GM06990 (cell line): Measurements from ENCODE around the gene SRRM3.
A peak's percentile ranks its signal among the peaks of the same experiment; 100 is the strongest.
"Not testable (repeated sequence)": the region's sequence is repeated elsewhere in the genome, so short reads cannot be mapped to it uniquely, and the experiment has no call there.

Experiments
- DNase-seq: peaks from one replicate; pipeline ENCODE4 v3.0.0-alpha.2; 2011; ENCODE audit not compliant: insufficient read length; ENCODE audit errors: extremely low read depth
- H3K27me3 ChIP-seq: replicated peaks from 2 replicates; pipeline ENCODE4 v1.6.0; 2011; ENCODE audit warnings: low read length; ENCODE audit not compliant: control insufficient read depth, insufficient read depth
- H3K36me3 ChIP-seq: 2 replicates; pipeline ENCODE4 v1.5.1; 2011; ENCODE audit warnings: low read length; ENCODE audit not compliant: control insufficient read depth, insufficient read depth
- H3K4me3 ChIP-seq: replicated peaks from 2 replicates; pipeline ENCODE4 v1.5.1; 2011; ENCODE audit warnings: low read depth, mild to moderate bottlenecking, control low read depth, low read length
- TF ChIP-seq, protein P1 (sequence below): IDR thresholded peaks from 2 replicates; pipeline ENCODE4 v1.5.1; 2011; ENCODE audit warnings: low read length, control low read depth, mild to moderate bottlenecking, inconsistent platforms; ENCODE audit not compliant: insufficient read depth, poor library complexity, severe bottlenecking

SRRM3 gene, protein sequence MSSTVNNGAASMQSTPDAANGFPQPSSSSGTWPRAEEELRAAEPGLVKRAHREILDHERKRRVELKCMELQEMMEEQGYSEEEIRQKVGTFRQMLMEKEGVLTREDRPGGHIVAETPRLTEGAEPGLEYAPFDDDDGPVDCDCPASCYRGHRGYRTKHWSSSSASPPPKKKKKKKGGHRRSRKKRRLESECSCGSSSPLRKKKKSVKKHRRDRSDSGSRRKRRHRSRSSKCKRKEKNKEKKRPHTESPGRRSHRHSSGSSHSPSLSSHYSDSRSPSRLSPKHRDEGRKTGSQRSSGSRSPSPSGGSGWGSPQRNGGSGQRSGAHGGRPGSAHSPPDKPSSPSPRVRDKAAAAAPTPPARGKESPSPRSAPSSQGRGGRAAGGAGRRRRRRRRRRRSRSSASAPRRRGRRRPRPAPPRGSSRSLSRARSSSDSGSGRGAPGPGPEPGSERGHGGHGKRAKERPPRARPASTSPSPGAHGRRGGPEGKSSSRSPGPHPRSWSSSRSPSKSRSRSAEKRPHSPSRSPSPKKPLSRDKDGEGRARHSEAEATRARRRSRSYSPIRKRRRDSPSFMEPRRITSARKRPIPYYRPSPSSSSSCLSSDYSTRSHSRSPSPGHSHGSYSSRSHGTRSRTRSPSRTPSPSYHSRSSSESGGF

DNA sequence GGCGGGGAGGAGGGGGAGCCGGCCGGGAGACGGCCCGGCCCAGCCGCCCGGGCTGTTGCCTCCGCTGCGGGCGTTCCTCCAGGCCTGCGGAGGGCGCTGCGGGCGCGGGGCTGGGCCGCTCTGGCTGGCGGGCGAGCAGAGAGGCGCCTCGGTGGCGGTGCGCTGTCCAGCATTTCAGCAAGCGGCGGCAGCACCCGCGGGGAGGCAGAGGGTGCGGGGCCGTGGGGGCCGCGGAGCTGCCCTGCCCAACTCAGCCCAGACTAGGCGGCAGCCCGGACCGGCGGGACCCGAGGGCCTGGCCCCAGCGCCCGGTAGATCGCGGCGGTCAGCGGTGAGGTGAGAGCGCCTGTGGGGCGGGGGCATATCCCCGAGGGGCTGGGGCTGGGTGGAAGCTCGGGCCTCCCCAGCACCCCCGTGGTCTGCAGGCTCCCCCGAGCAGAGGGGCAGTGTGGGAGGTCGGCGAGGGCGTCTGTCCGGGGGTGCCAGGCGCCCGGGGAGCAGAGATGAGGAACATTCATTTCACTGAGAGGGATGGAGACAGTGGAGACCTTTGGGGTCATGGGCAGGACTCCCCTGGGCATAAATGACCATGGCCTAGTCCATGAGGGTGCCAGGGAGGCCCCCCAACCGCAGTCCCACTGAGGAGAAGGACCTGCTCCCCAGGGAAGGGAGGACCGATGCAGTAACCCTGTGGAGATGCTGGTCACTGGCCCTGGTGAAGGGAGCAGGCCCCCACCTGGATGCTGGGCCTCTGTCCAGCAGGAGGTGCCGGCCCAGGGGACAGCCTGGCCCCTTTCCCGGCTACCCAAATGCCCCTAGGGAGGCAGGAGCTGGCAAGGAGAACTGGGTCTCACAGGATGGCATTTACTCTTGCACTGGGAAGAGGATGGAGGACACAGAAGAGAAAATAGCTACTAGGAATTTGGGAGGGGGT is at the start of gene SRRM3:
SRRM3 (plus strand) TSS at position 165 of the 934 bp plus-strand sequence. CDS start 33,171 bp downstream, outside the sequence.
- Histone ChIP-seq H3K4me3 (no peak within 1 kb of the TSS), H3K36me3 (no peaks in the 10 kb centered on the region), H3K27me3 (no peaks in the 10 kb centered on the region)
- TF ChIP-seq, protein P1, sequence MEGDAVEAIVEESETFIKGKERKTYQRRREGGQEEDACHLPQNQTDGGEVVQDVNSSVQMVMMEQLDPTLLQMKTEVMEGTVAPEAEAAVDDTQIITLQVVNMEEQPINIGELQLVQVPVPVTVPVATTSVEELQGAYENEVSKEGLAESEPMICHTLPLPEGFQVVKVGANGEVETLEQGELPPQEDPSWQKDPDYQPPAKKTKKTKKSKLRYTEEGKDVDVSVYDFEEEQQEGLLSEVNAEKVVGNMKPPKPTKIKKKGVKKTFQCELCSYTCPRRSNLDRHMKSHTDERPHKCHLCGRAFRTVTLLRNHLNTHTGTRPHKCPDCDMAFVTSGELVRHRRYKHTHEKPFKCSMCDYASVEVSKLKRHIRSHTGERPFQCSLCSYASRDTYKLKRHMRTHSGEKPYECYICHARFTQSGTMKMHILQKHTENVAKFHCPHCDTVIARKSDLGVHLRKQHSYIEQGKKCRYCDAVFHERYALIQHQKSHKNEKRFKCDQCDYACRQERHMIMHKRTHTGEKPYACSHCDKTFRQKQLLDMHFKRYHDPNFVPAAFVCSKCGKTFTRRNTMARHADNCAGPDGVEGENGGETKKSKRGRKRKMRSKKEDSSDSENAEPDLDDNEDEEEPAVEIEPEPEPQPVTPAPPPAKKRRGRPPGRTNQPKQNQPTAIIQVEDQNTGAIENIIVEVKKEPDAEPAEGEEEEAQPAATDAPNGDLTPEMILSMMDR = peak; percentile 35
- DNase-seq = peak; percentile 74

DNA sequence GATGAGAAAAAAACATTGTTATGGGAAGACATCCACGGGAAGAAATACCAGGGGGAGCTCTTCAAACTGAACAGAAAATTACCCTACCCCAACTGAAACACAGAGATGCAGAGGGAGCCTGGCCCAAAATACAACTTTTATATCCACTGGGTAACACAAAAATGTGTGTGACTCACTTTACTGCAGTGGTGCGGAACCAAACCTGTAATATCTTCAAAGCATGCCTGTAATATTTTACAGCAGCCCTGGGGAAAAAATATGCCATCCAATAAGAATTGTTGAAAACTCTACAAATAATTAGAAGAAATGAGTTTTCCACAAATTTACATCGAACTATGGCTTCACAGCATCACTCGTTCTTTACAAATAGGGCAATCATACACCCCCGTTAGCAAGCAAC is 49.8 kb upstream of the SRRM3 start:
- Histone ChIP-seq H3K4me3 (no peak overlapping the region), H3K36me3 (no peaks in the 10 kb centered on the region), H3K27me3 (no peaks in the 10 kb centered on the region; the same call in 1 of the 2 replicates)
- DNase-seq = no peak
- TF ChIP-seq, protein P1 = no peak

DNA sequence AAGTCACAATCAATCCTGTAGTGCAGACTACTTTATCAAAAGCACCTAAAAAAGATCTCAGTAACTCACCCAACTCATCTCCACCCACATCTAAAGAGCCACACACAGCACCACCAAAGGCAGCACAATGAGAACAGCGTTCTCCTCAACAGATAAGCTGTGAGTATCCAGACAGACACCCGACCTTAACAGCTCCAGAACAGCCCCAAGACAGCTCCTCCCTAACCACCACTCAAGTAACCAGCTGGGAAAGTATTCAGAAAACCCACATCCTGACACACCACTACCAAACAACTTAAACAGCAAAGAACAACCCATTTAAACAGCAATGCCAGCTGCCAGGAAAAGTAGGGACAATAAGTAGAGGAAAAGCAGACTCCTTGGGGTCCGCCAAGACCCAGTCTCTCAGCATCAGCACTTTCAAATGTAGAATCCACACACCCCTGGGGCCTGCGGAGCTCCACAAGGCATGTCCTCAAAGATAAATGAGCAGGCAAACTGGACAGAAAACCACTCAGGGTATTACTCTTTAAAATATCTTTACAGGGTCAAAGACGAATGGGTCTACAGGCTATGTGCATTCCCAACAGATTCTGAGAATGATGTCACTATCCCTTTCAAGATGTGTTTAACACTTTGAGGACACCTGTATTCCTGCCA is 48.0 kb upstream of the SRRM3 start:
- H3K27me3 ChIP-seq, DNase-seq, H3K36me3 ChIP-seq, H3K4me3 ChIP-seq: not testable (repeated sequence)

DNA sequence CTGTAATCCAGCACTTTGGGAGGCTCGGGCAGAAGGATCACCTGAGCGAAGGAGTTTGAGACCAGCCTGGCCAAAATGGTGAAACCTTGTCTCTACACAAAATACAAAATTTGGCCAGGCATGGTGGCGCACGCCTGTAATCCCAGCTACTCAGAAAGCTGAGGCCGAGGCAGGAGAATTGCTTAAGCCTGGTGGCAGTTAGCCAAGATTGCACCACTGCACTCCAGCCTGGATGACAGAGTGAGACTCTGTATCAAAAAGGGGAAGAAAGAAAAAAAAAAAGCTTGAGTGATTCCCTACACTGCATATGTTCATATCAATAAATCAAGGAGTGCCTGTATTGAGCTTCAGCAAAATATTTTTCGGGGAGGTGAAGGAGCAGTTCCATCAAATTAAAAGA is 45.8 kb upstream of the SRRM3 start:
- no peak for DNase-seq
- Histone ChIP-seq H3K36me3 (no peaks in the 10 kb centered on the region), H3K4me3 (no peak overlapping the region), H3K27me3 (no peaks in the 10 kb centered on the region)
- TF ChIP-seq, protein P1 = no peak

DNA sequence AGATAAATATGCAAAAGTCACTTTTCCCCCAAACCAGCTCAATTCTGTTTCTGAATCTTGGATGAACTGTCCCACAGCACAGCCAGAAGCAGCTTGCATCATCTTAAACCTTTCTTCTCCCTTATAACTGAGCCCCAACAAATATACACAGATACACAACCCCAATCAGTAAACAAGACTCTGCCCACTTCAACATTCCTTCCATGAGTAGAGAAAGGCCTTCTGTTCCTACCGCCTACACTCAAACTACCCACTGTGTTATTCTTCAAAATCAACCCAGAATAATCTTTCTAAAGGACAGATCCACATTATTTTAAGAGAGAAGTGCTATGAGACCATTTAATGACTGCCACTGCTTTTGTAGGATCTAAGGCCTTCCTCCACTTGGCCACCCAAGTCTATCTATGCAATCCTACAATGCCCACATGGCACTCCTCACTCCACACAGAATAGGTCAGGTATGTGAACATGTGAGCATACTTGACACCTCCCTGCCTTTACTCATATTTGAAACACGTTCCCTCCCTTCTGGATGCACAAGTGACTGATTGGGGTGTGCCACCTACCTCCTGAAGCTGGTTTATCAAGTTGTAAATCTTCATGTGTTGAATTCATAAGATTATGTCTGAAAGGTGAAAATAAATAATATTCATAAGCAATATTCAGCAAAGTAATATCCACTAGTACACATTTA is 44.6 kb upstream of the SRRM3 start:
- DNase-seq, H3K4me3 ChIP-seq, H3K27me3 ChIP-seq, H3K36me3 ChIP-seq: not testable (repeated sequence)

DNA sequence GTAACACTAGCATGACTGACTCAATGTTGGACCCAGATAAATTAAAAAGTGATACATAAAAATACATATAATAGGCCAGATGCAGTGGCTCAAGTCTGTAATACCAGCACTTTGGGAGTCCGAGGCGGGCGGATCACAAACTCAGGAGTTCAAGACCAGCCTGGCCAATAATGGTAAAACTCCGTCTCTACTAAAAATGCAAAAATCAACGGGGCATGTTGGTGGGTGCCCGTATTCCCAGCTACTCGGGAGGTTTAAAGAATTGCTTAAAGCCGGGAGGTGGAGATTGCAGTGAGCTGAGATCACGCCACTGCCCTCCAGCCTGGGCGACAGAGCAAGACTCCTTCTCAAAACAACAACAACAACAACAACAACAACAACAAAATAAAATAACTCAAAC is 43.3 kb upstream of the SRRM3 start:
- DNase-seq, H3K36me3 ChIP-seq, H3K4me3 ChIP-seq, H3K27me3 ChIP-seq: not testable (repeated sequence)

DNA sequence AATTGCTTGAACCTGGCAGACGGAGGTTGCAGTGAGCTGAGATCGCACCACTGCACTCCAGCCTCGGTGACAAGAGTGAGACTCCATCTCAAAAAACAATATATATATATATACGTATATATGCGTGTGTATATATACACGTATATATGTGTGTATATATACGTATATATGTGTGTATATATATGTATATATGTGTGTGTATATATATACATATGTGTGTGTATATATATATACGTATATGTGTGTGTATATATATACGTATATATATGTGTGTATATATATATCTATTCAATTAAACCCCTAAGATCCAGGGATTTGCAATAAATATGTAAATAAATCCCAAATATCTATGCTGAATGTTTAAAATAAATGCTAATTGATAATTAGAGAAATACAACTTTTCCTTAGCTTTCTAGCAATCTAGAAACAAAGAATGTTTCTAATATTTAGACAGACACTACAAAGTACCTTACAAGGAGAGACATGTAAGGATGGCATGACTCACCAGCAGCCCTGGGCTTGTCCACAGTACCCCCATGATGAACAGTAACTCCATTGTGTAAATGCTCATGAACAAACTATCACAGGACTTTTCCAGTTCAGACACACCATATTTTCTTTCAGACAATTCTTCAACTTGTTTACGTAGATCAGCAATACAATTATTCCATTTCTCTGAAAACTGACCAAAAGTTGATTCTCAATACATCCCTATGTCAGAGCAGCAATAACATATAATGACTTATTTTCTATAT is 39.1 kb upstream of the SRRM3 start:
- H3K36me3 ChIP-seq, H3K27me3 ChIP-seq, DNase-seq, H3K4me3 ChIP-seq: not testable (repeated sequence)

DNA sequence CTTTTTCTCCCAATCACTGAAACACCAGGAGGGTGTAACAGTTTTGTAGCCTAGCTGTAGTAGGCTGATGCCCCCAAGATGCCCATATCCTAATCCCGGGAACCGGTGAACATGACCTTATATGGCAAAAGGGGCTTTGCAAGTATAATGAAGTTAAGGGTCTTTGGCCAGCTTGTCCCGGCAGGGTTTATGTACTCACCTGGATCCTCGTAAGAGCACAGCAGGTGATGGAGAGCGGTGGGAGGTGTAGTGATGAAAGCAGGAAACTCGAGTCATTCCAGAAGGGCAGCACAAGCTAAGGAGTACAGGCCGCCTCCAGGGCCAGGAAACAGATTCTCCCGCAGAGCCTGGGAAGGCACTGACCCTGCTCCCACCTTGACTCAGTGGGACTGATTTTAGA is 37.9 kb upstream of the SRRM3 start:
- not testable (repeated sequence) for H3K27me3 ChIP-seq, H3K4me3 ChIP-seq, H3K36me3 ChIP-seq, DNase-seq
